ENCODE measurements around the gene PCSK1.

Gene PCSK1

DNA sequence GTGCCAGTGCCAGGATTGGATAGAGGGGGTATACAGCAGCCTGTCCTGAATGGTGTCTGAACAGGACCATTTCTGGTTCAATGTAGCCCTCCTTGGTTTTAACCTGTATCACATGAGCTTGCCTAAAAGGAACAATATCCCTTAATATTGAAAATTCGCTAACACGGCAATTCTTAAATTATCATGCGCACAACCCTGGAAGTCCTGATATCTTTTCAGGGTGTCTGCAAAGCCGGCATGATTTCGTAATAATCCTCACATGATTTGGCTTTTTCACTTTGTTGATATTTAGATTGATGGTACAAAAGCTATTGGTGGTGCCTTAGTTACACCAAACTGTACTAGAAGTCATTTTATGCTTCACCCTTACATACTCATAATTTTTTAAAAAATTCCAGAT, 53.2 kb downstream of the PCSK1 start:
- no peak overlapping the region for H3K9ac ChIP-seq (ENCODE audit: low read length)
- no peaks in the 10 kb centered on the region for H3K36me3 ChIP-seq (ENCODE audit: control insufficient read depth in 1 of 2, insufficient read depth in 2 of 2, low read depth in 1 of 2, low read length in 2 of 2)
- H3K4ac ChIP-seq (ENCODE audit: low read depth in 1 of 2, low read length in 2 of 2): no peak overlapping the region
- H3K4me1 ChIP-seq (ENCODE audit: control insufficient read depth, insufficient read depth, low read depth, low read length): peaks cover 4% of the 10 kb centered on the region
- H3K27ac ChIP-seq (ENCODE audit: low read length, poor library complexity, severe bottlenecking): no peak overlapping the region
- H3K79me1 ChIP-seq (replicated peaks; ENCODE audit: low read length, poor library complexity, severe bottlenecking): no peaks in the 10 kb centered on the region
- no peak overlapping the region for H2BK120ac ChIP-seq (ENCODE audit: low read depth, low read length)
- no peak overlapping the region for H2AFZ ChIP-seq (ENCODE audit: low read depth, low read length)
- H2BK12ac ChIP-seq (ENCODE audit: low read length in 2 of 2): no peak overlapping the region
- H3K23ac ChIP-seq (ENCODE audit: low read length in 2 of 2): no peak overlapping the region
- no peak overlapping the region for H3K14ac ChIP-seq (ENCODE audit: low read length in 2 of 2)
- H2BK15ac ChIP-seq (ENCODE audit: low read depth, poor library complexity, severe bottlenecking): no peak overlapping the region
- H2AK5ac ChIP-seq (ENCODE audit: low read length, severe bottlenecking): no peak overlapping the region
- DNase-seq: no peak
- H4K91ac ChIP-seq (ENCODE audit: low read length): no peak overlapping the region
- WGBS: 100% methylated on average over 3 of the region's 5 CpGs
- H4K8ac ChIP-seq (ENCODE audit: low read length): no peak overlapping the region
- H3K18ac ChIP-seq (ENCODE audit: low read depth in 1 of 2, low read length in 2 of 2): no peak overlapping the region
- H2BK5ac ChIP-seq (ENCODE audit: low read depth, low read length, poor library complexity, severe bottlenecking): no peak overlapping the region
- no peak overlapping the region for H3K4me2 ChIP-seq (ENCODE audit: low read length, poor library complexity, severe bottlenecking)
- no peaks in the 10 kb centered on the region for H3K9me3 ChIP-seq (ENCODE audit: control insufficient read depth, low read length)
- H3K27me3 ChIP-seq (ENCODE audit: control insufficient read depth in 1 of 2, insufficient read depth in 1 of 2, low read length in 2 of 2): no peaks in the 10 kb centered on the region
- H3K4me3 ChIP-seq (ENCODE audit: insufficient read depth in 1 of 2, low read depth in 1 of 2, low read length in 2 of 2): no peak overlapping the region

DNA sequence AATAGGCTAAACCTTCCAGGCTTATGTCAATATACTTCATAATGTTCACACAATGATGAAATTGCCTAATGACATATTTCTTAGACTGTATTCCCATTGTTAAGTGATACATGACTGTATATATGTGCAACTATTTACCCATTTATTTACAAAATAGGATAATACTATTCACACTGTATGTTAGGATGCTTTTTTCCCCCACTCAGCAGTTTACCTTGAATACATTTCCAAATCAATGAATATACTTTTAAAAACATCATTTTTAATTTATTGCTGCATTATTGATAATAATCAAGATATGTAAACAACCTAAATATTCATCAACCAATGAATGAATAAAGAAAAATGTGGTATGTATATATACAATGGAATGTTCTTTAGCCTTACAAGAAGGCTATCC, 55.5 kb downstream of the PCSK1 start:
- Histone ChIP-seq H3K36me3 (ENCODE audit: control insufficient read depth in 1 of 2, insufficient read depth in 2 of 2, low read depth in 1 of 2, low read length in 2 of 2) (no peaks in the 10 kb centered on the region), H4K91ac (ENCODE audit: low read length) (no peak overlapping the region), H3K9ac (ENCODE audit: low read length) (no peak overlapping the region), H2BK120ac (ENCODE audit: low read depth, low read length) (no peak overlapping the region), H3K4me3 (ENCODE audit: insufficient read depth in 1 of 2, low read depth in 1 of 2, low read length in 2 of 2) (no peak overlapping the region), H3K4ac (ENCODE audit: low read depth in 1 of 2, low read length in 2 of 2) (no peak overlapping the region), H3K9me3 (ENCODE audit: control insufficient read depth, low read length) (no peaks in the 10 kb centered on the region), H3K4me2 (ENCODE audit: low read length, poor library complexity, severe bottlenecking) (no peak overlapping the region), H3K18ac (ENCODE audit: low read depth in 1 of 2, low read length in 2 of 2) (no peak overlapping the region), H4K8ac (ENCODE audit: low read length) (no peak overlapping the region), H2AFZ (ENCODE audit: low read depth, low read length) (no peak overlapping the region), H2BK12ac (ENCODE audit: low read length in 2 of 2) (no peak overlapping the region), H3K23ac (ENCODE audit: low read length in 2 of 2) (no peak overlapping the region), H3K79me1 (replicated peaks; ENCODE audit: low read length, poor library complexity, severe bottlenecking) (no peaks in the 10 kb centered on the region), H3K27me3 (ENCODE audit: control insufficient read depth in 1 of 2, insufficient read depth in 1 of 2, low read length in 2 of 2) (peaks cover 0 to 5% of the 10 kb centered on the region in 2 experiments), H2BK15ac (ENCODE audit: low read depth, poor library complexity, severe bottlenecking) (no peak overlapping the region), H2AK5ac (ENCODE audit: low read length, severe bottlenecking) (no peak overlapping the region), H3K27ac (ENCODE audit: low read length, poor library complexity, severe bottlenecking) (no peak overlapping the region), H3K4me1 (ENCODE audit: control insufficient read depth, insufficient read depth, low read depth, low read length) (no peaks in the 10 kb centered on the region), H2BK5ac (ENCODE audit: low read depth, low read length, poor library complexity, severe bottlenecking) (no peak overlapping the region), H3K14ac (ENCODE audit: low read length in 2 of 2) (no peak overlapping the region)
- no peak for DNase-seq

DNA sequence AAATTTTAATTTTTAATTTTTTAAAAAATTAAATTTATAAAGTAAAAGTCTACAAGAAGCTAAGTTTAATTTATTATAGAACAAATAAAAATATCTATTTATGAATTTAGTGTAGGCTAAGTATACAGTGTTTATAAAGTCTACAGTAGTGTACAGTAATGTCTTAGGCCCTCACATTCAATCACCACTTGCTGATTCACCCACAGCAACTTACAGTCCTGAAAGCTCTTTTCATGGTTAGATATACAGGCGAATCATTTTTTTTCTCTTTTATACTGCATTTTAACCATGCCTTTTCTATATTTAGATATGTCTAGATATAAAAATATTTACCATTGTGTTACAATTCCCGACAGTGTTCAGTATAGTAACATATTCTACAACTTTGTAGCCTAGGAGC, 55.9 kb downstream of the PCSK1 start:
- no peaks in the 10 kb centered on the region for H3K36me3 ChIP-seq (ENCODE audit: control insufficient read depth in 1 of 2, insufficient read depth in 2 of 2, low read depth in 1 of 2, low read length in 2 of 2)
- no peak overlapping the region for H3K9ac ChIP-seq (ENCODE audit: low read length)
- no peak overlapping the region for H2BK120ac ChIP-seq (ENCODE audit: low read depth, low read length)
- H4K8ac ChIP-seq (ENCODE audit: low read length): no peak overlapping the region
- H3K4ac ChIP-seq (ENCODE audit: low read depth in 1 of 2, low read length in 2 of 2): no peak overlapping the region
- no peaks in the 10 kb centered on the region for H3K9me3 ChIP-seq (ENCODE audit: control insufficient read depth, low read length)
- WGBS: no CpG with 5 or more reads among the region's 2 CpGs
- H2AFZ ChIP-seq (ENCODE audit: low read depth, low read length): no peak overlapping the region
- H2BK12ac ChIP-seq (ENCODE audit: low read length in 2 of 2): no peak overlapping the region
- H2BK15ac ChIP-seq (ENCODE audit: low read depth, poor library complexity, severe bottlenecking): no peak overlapping the region
- no peak for DNase-seq
- no peak overlapping the region for H3K14ac ChIP-seq (ENCODE audit: low read length in 2 of 2)
- no peak overlapping the region for H3K18ac ChIP-seq (ENCODE audit: low read depth in 1 of 2, low read length in 2 of 2)
- H2BK5ac ChIP-seq (ENCODE audit: low read depth, low read length, poor library complexity, severe bottlenecking): no peak overlapping the region
- H3K79me1 ChIP-seq (replicated peaks; ENCODE audit: low read length, poor library complexity, severe bottlenecking): no peaks in the 10 kb centered on the region
- H3K4me1 ChIP-seq (ENCODE audit: control insufficient read depth, insufficient read depth, low read depth, low read length): no peaks in the 10 kb centered on the region
- H2AK5ac ChIP-seq (ENCODE audit: low read length, severe bottlenecking): no peak overlapping the region
- no peak overlapping the region for H3K23ac ChIP-seq (ENCODE audit: low read length in 2 of 2)
- H3K27ac ChIP-seq (ENCODE audit: low read length, poor library complexity, severe bottlenecking): no peak overlapping the region
- H3K27me3 ChIP-seq (ENCODE audit: control insufficient read depth in 1 of 2, insufficient read depth in 1 of 2, low read length in 2 of 2): peaks cover 0 to 9% of the 10 kb centered on the region in 2 experiments
- H3K4me2 ChIP-seq (ENCODE audit: low read length, poor library complexity, severe bottlenecking): no peak overlapping the region
- H4K91ac ChIP-seq (ENCODE audit: low read length): no peak overlapping the region
- H3K4me3 ChIP-seq (ENCODE audit: insufficient read depth in 1 of 2, low read depth in 1 of 2, low read length in 2 of 2): no peak overlapping the region

DNA sequence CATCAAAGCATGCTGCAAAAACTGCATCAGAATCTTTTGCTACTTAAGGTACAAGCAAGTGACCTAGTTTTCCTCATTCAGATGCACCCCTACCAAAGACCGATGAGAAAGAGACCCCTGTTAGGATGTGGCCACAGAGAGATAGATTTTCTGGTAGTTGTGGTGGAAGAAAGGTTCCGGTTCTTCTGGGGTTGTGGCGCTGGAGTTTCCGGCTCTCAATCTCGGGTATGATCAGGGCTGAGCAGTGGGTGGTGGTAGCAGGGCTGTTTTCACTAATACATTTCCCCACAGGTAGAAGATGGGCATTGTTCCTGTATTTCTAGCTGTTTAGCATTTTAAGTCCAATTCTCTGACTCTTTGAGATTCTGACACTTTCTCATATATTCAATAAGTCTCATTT, 58.4 kb downstream of the PCSK1 start:
- no peak overlapping the region for H2BK120ac ChIP-seq (ENCODE audit: low read depth, low read length)

More for the DNA sequence above, 58.4 kb downstream of the PCSK1 start:
- Histone ChIP-seq H3K27ac (ENCODE audit: low read length, poor library complexity, severe bottlenecking) (no peak overlapping the region), H2BK5ac (ENCODE audit: low read depth, low read length, poor library complexity, severe bottlenecking) (no peak overlapping the region), H3K14ac (ENCODE audit: low read length in 2 of 2) (no peak overlapping the region), H4K91ac (ENCODE audit: low read length) (no peak overlapping the region), H4K8ac (ENCODE audit: low read length) (no peak overlapping the region), H2AFZ (ENCODE audit: low read depth, low read length) (no peak overlapping the region), H3K27me3 (ENCODE audit: control insufficient read depth in 1 of 2, insufficient read depth in 1 of 2, low read length in 2 of 2) (peaks cover 0 to 9% of the 10 kb centered on the region in 2 experiments), H3K18ac (ENCODE audit: low read depth in 1 of 2, low read length in 2 of 2) (no peak overlapping the region), H3K4ac (ENCODE audit: low read depth in 1 of 2, low read length in 2 of 2) (no peak overlapping the region), H2AK5ac (ENCODE audit: low read length, severe bottlenecking) (no peak overlapping the region), H3K4me1 (ENCODE audit: control insufficient read depth, insufficient read depth, low read depth, low read length) (no peaks in the 10 kb centered on the region), H3K36me3 (ENCODE audit: control insufficient read depth in 1 of 2, insufficient read depth in 2 of 2, low read depth in 1 of 2, low read length in 2 of 2) (no peaks in the 10 kb centered on the region), H3K79me1 (replicated peaks; ENCODE audit: low read length, poor library complexity, severe bottlenecking) (no peaks in the 10 kb centered on the region), H2BK15ac (ENCODE audit: low read depth, poor library complexity, severe bottlenecking) (no peak overlapping the region), H3K4me2 (ENCODE audit: low read length, poor library complexity, severe bottlenecking) (no peak overlapping the region), H3K23ac (ENCODE audit: low read length in 2 of 2) (no peak overlapping the region), H3K9ac (ENCODE audit: low read length) (no peak overlapping the region), H3K9me3 (ENCODE audit: control insufficient read depth, low read length) (no peaks in the 10 kb centered on the region), H2BK12ac (ENCODE audit: low read length in 2 of 2) (no peak overlapping the region), H3K4me3 (ENCODE audit: insufficient read depth in 1 of 2, low read depth in 1 of 2, low read length in 2 of 2) (no peak overlapping the region)
- DNase-seq: no peak
- 93% methylated on average over 4 of the region's 5 CpGs for WGBS

All from mesenchymal stem cell (in vitro differentiated cells and primary cell).